Esophagus muscularis mucosa (tissue), 4 donors: ENCODE data around the gene CYP19A1. TPM values are rescaled to one million over a fixed set of nuclear protein-coding genes. Genes with fewer than 3 reads are reported as not detected.

Source experiments
- DNase-seq: peaks from one replicate; pipeline ENCODE4 v3.0.0-alpha.2; 2017; ENCODE audit errors: extremely low spot score
- H3K27ac ChIP-seq, 4 donors: fragments of 200-600 bp; sonication (generic); replicated peaks in 1 of 4; 1 replicate in 3 of 4; 2 replicates in 1 of 4; pipeline ENCODE4 v1.5.1; 2016 to 2019; ENCODE audit warnings: mild to moderate bottlenecking in 1 of 4
- H3K27me3 ChIP-seq, 4 donors: fragments of 200-600 bp; sonication (generic); one replicate each; pipeline versions ENCODE4 v1.5.1 to v1.6.0; 2016 to 2019
- H3K36me3 ChIP-seq, 4 donors: fragments of 200-600 bp; sonication (generic); one replicate each; pipeline ENCODE4 v1.5.1; 2016 to 2019
- H3K4me1 ChIP-seq, 4 donors: fragments of 200-600 bp; sonication (generic); one replicate each; pipeline ENCODE4 v1.5.1; 2016 to 2019
- H3K4me3 ChIP-seq, 4 donors: fragments of 200-600 bp; sonication (generic); 1 replicate in 2 of 4; 2 replicates in 2 of 4; pipeline ENCODE4 v1.5.1; 2016 to 2019; ENCODE audit warnings: mild to moderate bottlenecking in 4 of 4, moderate library complexity in 1 of 4
- H3K9me3 ChIP-seq, 4 donors: fragments of 200-600 bp; sonication (generic); 1 replicate in 3 of 4; 2 replicates in 1 of 4; pipeline ENCODE4 v1.5.1; 2016 to 2019
- EP300 ChIP-seq: sonication (generic); formaldehyde crosslinking; IDR thresholded peaks from one replicate; pipeline ENCODE4 v1.6.1; 2017; ENCODE audit warnings: antibody characterized with exemption
- POLR2A ChIP-seq: fragments of 450-650 bp; IDR thresholded peaks from one replicate; pipeline ENCODE4 v1.6.1; 2017; ENCODE audit warnings: antibody characterized with exemption, moderate library complexity, mild to moderate bottlenecking, low read depth
- POLR2AphosphoS5 ChIP-seq, 2 donors: sonication (generic); formaldehyde crosslinking; IDR thresholded peaks; one replicate each; pipeline ENCODE4 v1.6.1; 2017; ENCODE audit warnings: antibody characterized with exemption in 2 of 2
- whole genome bisulfite sequencing: methylation state at CpG from one replicate; pipeline ENCODE4 v1.1.5; 2018; 5-methylcytosine and 5-hydroxymethylcytosine counted together
- intact Hi-C: fragments of 100-400 bp; cut with DNase I; formaldehyde crosslinking; loops from one replicate; pipeline ENCODE4 v1.15.1; 2023
- total RNA-seq, 4 donors: library from RNA; depleted of rRNA; stranded (reverse); fragments of >200 nt; gene quantifications; one replicate each; pipeline versions ENCODE4 v1.1.0 to v1.2.1, GENCODE V29; 2016
- TF ChIP-seq, protein P1 (sequence below), 3 experiments: fragments of 200-600 bp in 2 of 3; fragments of 450-650 bp in 1 of 3; sonication (generic) in 2 of 3; IDR thresholded peaks; one replicate each; pipeline ENCODE4 v1.5.1; 2017 to 2019; ENCODE audit warnings: antibody characterized with exemption in 3 of 3, mild to moderate bottlenecking in 2 of 3, moderate library complexity in 1 of 3

Gene CYP19A1
- total RNA-seq, 4 donors from 2014 or later, result 1.5 to 3.5 (median 2.1) TPM; not detected in 1

DNA sequence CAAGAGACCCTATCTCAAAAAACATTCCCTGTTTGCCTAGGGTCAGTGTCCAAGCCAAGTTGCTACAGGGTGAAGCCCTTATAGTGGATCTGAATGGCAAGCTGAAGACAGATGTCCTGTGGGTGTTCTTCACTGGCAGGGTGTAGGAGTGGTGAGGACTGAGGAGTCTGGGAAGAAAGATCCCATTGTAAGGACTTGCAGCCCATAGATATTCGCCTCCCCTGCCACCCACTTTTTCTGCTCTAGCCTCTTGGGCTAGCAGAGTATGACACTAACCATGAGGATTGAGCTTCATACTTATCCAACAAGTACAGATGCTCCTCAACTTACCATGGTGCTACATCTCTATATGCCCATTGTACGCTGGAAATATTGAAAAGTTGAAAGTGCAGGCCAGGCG, 13.2 kb downstream of the CYP19A1 start:
- Histone ChIP-seq H3K9me3 (no peaks in the 10 kb centered on the region), H3K4me1 (peaks cover 3 to 14% (median 10%) of the 10 kb centered on the region in 4 donors), H3K27me3 (no peaks in the 10 kb centered on the region), H3K27ac (no peak overlapping the region), H3K4me3 (no peak overlapping the region), H3K36me3 (no peaks in the 10 kb centered on the region)
- TF ChIP-seq POLR2A, result no peak
- TF ChIP-seq POLR2AphosphoS5 (IDR thresholded peaks at IDR 0.05), result no peak
- no peak for TF ChIP-seq EP300
- TF ChIP-seq, protein P1, sequence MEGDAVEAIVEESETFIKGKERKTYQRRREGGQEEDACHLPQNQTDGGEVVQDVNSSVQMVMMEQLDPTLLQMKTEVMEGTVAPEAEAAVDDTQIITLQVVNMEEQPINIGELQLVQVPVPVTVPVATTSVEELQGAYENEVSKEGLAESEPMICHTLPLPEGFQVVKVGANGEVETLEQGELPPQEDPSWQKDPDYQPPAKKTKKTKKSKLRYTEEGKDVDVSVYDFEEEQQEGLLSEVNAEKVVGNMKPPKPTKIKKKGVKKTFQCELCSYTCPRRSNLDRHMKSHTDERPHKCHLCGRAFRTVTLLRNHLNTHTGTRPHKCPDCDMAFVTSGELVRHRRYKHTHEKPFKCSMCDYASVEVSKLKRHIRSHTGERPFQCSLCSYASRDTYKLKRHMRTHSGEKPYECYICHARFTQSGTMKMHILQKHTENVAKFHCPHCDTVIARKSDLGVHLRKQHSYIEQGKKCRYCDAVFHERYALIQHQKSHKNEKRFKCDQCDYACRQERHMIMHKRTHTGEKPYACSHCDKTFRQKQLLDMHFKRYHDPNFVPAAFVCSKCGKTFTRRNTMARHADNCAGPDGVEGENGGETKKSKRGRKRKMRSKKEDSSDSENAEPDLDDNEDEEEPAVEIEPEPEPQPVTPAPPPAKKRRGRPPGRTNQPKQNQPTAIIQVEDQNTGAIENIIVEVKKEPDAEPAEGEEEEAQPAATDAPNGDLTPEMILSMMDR (IDR thresholded peaks at IDR 0.05), result no peak
- no peak for DNase-seq
- intact Hi-C loops, result no loop called here
- 90% methylated on average over 3 of the region's 3 CpGs for WGBS

DNA sequence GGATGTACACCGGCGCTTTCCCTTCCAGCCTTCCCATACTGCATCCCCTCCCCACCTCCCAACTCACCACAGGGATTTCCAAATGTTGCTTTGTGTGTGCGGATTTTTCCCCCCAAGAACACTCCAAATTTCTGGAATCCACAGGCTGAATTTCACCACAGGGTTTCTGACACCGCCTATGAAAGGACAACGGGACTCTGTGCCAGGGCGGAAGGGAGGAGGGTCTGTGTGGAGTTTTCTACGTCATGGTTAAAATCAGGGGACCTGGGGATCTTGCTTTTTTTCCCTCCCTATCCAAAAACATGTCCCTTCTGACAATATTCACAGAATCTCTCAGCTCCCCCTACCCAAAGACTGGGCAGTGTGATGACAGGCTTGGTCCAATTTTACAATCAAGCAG, 14.6 kb downstream of the CYP19A1 start:
- Histone ChIP-seq H3K36me3 (no peaks in the 10 kb centered on the region), H3K4me3 (no peak overlapping the region), H3K4me1 (peaks cover 3 to 14% (median 10%) of the 10 kb centered on the region in 4 donors), H3K27me3 (no peaks in the 10 kb centered on the region), H3K27ac (no peak overlapping the region), H3K9me3 (no peaks in the 10 kb centered on the region)
- no peak for DNase-seq
- TF ChIP-seq POLR2A (no peak), POLR2AphosphoS5 (IDR thresholded peaks at IDR 0.05) (no peak), EP300 (no peak)
- TF ChIP-seq, protein P1 (IDR thresholded peaks at IDR 0.05), result no peak
- intact Hi-C loops, result no loop called here
- 83% methylated on average over 7 of the region's 7 CpGs for WGBS

DNA sequence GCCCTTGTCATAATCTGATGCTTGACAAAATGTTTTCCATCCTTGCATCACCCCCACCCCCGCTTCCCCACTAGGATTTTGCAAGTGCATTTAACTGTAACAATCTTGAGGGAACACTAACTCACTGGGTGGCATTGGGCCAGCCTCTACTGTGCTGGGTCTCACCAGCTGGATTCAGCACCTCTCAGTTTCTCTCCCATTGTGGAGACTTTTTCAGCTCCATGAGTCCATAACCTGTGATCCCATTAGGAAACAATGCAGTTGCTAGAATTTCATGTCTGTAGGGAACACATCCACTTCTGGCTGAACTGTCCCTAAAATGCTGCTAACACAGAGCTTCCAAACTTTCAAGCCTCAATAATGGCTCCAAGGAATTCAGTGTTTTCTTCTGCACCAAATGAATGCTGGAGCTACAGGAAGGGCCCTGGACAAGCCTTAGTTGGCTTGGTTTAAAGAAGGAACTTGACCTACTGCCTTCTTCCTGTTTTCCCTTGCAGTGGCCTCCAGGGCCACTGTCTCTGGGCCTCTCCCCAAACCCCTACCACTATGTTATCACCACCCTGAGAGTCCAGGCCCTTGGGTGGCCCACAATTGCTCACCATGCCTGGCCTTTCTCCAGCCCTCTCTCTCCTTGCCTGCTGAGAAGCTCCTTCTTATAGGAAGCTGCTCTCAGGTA, 15.6 kb downstream of the CYP19A1 start:
- no peak for DNase-seq
- Histone ChIP-seq H3K27me3 (no peaks in the 10 kb centered on the region), H3K36me3 (no peaks in the 10 kb centered on the region), H3K4me3 (no peak overlapping the region), H3K27ac (peak overlapping the region in 1 of 4 donors; percentile 27), H3K4me1 (peaks cover 3 to 14% (median 10%) of the 10 kb centered on the region in 4 donors), H3K9me3 (no peaks in the 10 kb centered on the region)
- intact Hi-C loops, result no loop called here
- TF ChIP-seq POLR2AphosphoS5 (IDR thresholded peaks at IDR 0.05), result no peak
- no peak for TF ChIP-seq EP300
- TF ChIP-seq POLR2A, result no peak
- TF ChIP-seq, protein P1 (IDR thresholded peaks at IDR 0.05), result no peak
- WGBS, result 73% methylated on average over 1 of the region's 1 CpG

DNA sequence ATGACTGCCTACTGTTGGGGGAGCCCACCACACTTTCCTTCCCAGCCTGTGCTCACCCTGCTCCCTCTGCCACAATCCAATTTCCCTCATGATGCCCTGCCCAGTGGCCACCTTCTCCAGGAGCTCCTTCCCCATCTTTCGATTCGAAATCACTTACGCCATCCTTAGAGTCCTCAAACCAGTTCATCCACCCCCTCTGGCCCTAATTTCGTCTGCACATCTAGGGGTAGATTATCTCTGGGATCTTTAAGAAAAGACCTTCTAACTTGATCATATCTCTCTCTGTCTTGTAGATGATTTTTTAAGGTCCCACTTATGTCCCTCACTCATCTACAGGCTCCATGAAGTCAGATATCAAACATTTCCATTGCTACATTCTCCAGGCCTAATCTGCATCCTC, 17.1 kb downstream of the CYP19A1 start:
- WGBS, result 91% methylated on average over 4 of the region's 4 CpGs
- no peak for DNase-seq
- Histone ChIP-seq H3K27ac (no peak overlapping the region), H3K4me1 (peaks cover 3 to 14% (median 10%) of the 10 kb centered on the region in 4 donors), H3K9me3 (no peaks in the 10 kb centered on the region), H3K36me3 (no peaks in the 10 kb centered on the region), H3K27me3 (no peaks in the 10 kb centered on the region), H3K4me3 (no peak overlapping the region)
- intact Hi-C loops, result no loop called here
- no peak for TF ChIP-seq POLR2A
- no peak for TF ChIP-seq EP300
- TF ChIP-seq, protein P1 (IDR thresholded peaks at IDR 0.05), result no peak

DNA sequence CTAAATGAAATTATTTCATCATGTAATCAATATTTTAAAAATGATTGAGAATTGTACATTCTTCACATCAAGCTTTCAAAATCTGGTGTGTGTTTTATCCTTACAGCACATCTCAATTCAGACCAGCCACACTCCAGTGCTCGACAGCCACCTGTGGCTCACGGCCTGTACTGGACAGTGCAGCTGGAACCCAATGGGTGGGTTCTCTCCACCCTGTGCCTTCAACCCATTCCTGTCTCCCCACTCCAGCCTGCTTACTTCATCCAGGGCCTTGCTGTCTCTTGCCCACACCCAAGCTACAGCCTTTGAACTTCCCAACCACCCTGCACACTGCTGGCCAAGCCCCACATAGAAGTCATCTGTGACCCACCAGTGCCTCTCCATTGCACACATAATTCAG, 17.6 kb downstream of the CYP19A1 start:
- WGBS, result 88% methylated on average over 2 of the region's 2 CpGs
- no peaks in the 10 kb centered on the region for H3K36me3 ChIP-seq
- TF ChIP-seq POLR2AphosphoS5 (IDR thresholded peaks at IDR 0.05) (no peak), EP300 (no peak), POLR2A (no peak)
- TF ChIP-seq, protein P1 (IDR thresholded peaks at IDR 0.05), result no peak
- no peaks in the 10 kb centered on the region for H3K9me3 ChIP-seq
- peaks cover 3 to 14% (median 10%) of the 10 kb centered on the region in 4 donors for H3K4me1 ChIP-seq
- no peak overlapping the region for H3K27ac ChIP-seq
- no peak for DNase-seq
- intact Hi-C loops, result no loop called here
- no peaks in the 10 kb centered on the region for H3K27me3 ChIP-seq
- no peak overlapping the region for H3K4me3 ChIP-seq
